Ascending aorta (tissue), 2 donors: ENCODE measurements around the gene MYO1C. TPM values are rescaled to one million over a fixed set of nuclear protein-coding genes. Genes with fewer than 3 reads are reported as not detected.

ENCODE experiments used
- DNase-seq, 2 donors: peaks; one replicate each; pipeline ENCODE4 v3.0.0-alpha.2; 2019; ENCODE audit warnings: low spot score in 2 of 2
- H3K27ac ChIP-seq, 2 donors: fragments of 200-600 bp; sonication (generic); one replicate each; pipeline ENCODE4 v1.5.1; 2016 to 2017; ENCODE audit warnings: mild to moderate bottlenecking in 1 of 2
- H3K27me3 ChIP-seq: fragments of 200-600 bp; sonication (generic); one replicate; pipeline ENCODE4 v1.5.1; 2017
- H3K36me3 ChIP-seq, 2 donors: fragments of 200-600 bp; sonication (generic); one replicate each; pipeline ENCODE4 v1.5.1; 2016
- H3K4me1 ChIP-seq, 2 donors: fragments of 200-600 bp; sonication (generic); one replicate each; pipeline ENCODE4 v1.5.1; 2016 to 2017; ENCODE audit warnings: mild to moderate bottlenecking in 1 of 2
- H3K4me3 ChIP-seq, 2 donors: fragments of 200-600 bp; sonication (generic); one replicate each; pipeline ENCODE4 v1.5.1; 2016 to 2017; ENCODE audit warnings: mild to moderate bottlenecking in 1 of 2
- H3K9me3 ChIP-seq, 2 donors: fragments of 200-600 bp; sonication (generic); one replicate each; pipeline ENCODE4 v1.5.1; 2016
- intact Hi-C: fragments of 100-400 bp; cut with DNase I; formaldehyde crosslinking; loops from one replicate; pipeline ENCODE4 v1.15.1; 2023
- total RNA-seq: library from RNA; depleted of rRNA; stranded (reverse); fragments of >200 nt; gene quantifications from one replicate; pipeline ENCODE4 v1.1.0, GENCODE V29; 2016
- TF ChIP-seq, protein P1 (sequence below), 3 experiments: fragments of 200-600 bp in 2 of 3; fragments of 450-650 bp in 1 of 3; sonication (generic) in 2 of 3; IDR thresholded peaks; one replicate each; pipeline ENCODE4 v1.5.1; 2016 to 2019; ENCODE audit warnings: antibody characterized with exemption in 3 of 3, mild to moderate bottlenecking in 1 of 3, moderate library complexity in 1 of 3

The MYO1C gene
- total RNA-seq, 1 donor from 2014 or later, result 251 TPM

DNA sequence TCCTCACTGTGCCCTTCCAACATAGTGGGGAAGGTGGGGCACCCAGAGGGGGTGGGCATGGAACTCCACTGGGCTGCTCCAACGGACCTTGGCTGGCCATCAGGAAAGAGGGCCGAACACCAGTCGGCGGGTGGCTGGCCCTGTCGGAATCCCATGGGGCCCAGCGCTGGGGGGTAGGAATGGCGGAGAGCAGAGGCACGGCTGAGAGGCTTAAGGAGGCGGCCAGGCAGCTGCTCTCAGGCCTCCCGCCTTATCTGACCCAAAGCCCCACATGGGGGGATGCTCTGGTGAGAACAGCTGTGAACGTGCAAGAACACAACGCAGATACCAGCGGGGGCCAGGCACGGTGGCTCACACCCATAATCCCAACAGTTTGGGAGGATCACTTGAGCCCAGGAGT, 4.4 kb upstream of the MYO1C start:
- Histone ChIP-seq H3K36me3 (peaks cover 15 to 50% of the 10 kb centered on the region in 2 donors), H3K27me3 (no peaks in the 10 kb centered on the region), H3K27ac (peak overlapping the region in 1 of 2 donors; percentile 95), H3K4me1 (peaks cover 27 to 45% of the 10 kb centered on the region in 2 donors), H3K4me3 (no peak overlapping the region), H3K9me3 (no peaks in the 10 kb centered on the region)
- TF ChIP-seq, protein P1, sequence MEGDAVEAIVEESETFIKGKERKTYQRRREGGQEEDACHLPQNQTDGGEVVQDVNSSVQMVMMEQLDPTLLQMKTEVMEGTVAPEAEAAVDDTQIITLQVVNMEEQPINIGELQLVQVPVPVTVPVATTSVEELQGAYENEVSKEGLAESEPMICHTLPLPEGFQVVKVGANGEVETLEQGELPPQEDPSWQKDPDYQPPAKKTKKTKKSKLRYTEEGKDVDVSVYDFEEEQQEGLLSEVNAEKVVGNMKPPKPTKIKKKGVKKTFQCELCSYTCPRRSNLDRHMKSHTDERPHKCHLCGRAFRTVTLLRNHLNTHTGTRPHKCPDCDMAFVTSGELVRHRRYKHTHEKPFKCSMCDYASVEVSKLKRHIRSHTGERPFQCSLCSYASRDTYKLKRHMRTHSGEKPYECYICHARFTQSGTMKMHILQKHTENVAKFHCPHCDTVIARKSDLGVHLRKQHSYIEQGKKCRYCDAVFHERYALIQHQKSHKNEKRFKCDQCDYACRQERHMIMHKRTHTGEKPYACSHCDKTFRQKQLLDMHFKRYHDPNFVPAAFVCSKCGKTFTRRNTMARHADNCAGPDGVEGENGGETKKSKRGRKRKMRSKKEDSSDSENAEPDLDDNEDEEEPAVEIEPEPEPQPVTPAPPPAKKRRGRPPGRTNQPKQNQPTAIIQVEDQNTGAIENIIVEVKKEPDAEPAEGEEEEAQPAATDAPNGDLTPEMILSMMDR (IDR thresholded peaks at IDR 0.05), result no peak
- intact Hi-C loops, result no loop called here
- DNase-seq, result no peak

DNA sequence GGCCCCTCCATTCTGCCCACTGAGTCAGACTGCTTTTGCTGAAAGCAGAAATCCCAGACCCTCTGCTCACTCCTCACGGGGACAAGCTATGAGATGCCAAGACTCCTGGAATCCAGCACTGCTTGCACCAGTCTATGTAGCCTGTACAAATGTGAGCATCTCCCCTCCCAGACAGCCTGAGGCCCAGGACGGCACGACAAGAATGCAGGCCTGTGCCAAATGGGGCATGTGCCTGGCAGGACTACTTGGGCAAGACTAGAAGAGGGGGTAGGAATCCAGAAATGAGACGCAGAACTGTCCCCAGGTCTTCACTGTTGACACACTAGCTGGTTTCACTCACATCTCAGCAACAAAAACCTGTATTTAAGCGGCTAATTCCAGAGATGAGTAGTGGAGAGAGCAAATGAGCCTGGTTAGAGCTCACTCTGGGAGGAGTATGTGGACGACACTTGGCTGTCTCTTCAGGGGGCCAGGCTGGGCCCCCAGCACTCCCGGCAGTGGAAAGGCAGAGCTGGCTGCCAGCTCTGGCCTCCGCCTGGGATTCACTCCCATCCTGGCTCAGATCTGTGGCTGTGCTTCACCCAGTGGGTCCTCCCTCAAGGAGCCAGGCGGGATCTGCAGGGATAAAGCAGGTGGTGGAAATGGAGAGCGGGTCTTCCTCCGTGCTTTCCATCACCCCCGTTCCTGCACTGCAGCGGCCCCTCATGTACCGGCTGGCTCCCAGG, 2.9 kb upstream of the MYO1C start:
- Histone ChIP-seq H3K4me3 (peak overlapping the region in 1 of 2 donors; percentile 10), H3K36me3 (peaks cover 15 to 42% of the 10 kb centered on the region in 2 donors), H3K27ac (peak overlapping the region; percentile 95 to 99), H3K9me3 (no peaks in the 10 kb centered on the region), H3K27me3 (no peaks in the 10 kb centered on the region), H3K4me1 (peaks cover 29 to 47% of the 10 kb centered on the region in 2 donors)
- intact Hi-C loops, result loop anchor here (1.0 kb wide), 1 partner anchor 21 kb away; the partner anchor contains the start of gene INPP5K
- peak in 1 of 2 donors; percentile 88 for DNase-seq
- TF ChIP-seq, protein P1 (IDR thresholded peaks at IDR 0.05), result no peak

DNA sequence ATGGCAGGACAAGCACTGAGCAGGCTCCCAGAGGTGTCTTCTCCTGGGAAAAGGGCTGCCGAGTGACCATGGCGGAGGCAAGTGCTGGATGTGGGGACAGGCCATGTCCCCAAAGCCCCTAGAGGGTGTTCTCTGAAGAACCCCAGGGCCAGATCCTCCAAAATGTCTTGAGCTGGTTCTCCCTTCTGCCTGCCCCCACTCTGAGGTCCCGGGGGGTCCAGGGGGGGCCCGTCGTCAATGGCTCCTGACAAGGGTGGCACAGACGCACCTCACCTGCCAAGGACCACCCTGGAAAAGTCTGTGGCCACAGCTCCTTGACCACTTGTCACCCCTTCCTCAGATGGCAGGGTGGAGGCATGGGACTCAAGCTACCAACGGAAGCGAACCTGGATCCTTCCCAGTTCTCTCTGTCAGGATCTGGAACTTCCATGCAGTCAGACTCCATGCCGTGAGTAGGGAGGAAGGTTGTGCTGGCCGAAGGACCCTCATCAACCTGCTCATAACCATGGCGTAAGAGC, 2.3 kb upstream of the MYO1C start:
- Histone ChIP-seq H3K4me1 (peaks cover 29 to 47% of the 10 kb centered on the region in 2 donors), H3K9me3 (no peaks in the 10 kb centered on the region), H3K27ac (peak overlapping the region; percentile 95 to 99), H3K4me3 (peak overlapping the region in 1 of 2 donors; percentile 10), H3K27me3 (no peaks in the 10 kb centered on the region), H3K36me3 (peaks cover 15 to 36% of the 10 kb centered on the region in 2 donors)
- DNase-seq, result no peak
- intact Hi-C loops, result loop anchor here (1.0 kb wide), 1 partner anchor 22 kb away; the partner anchor contains the start of gene INPP5K
- TF ChIP-seq, protein P1 (IDR thresholded peaks at IDR 0.05), result no peak

- Histone ChIP-seq H3K4me1 (peaks cover 29 to 50% of the 10 kb centered on the region in 2 donors), H3K36me3 (peaks cover 15 to 32% of the 10 kb centered on the region in 2 donors), H3K27ac (peak overlapping the region; percentile 95 to 99), H3K9me3 (no peaks in the 10 kb centered on the region), H3K4me3 (no peak overlapping the region), H3K27me3 (no peaks in the 10 kb centered on the region)
- TF ChIP-seq, protein P1 (IDR thresholded peaks at IDR 0.05), result no peak
- intact Hi-C loops, result no loop called here
- DNase-seq, result no peak
Observed at GRCh38 chr17:1494203-1494602, 1.7 kb upstream of the MYO1C start.

GRCh38 chr17:1493291-1493980, 950 bp upstream of the MYO1C start:
- intact Hi-C loops, result no loop called here
- Histone ChIP-seq H3K4me3 (no peak overlapping the region), H3K27me3 (no peaks in the 10 kb centered on the region), H3K4me1 (peaks cover 29 to 58% of the 10 kb centered on the region in 2 donors), H3K36me3 (peaks cover 15 to 26% of the 10 kb centered on the region in 2 donors), H3K27ac (peak overlapping the region; percentile 95 to 99), H3K9me3 (no peaks in the 10 kb centered on the region)
- DNase-seq, result no peak
- TF ChIP-seq, protein P1 (IDR thresholded peaks at IDR 0.05), result no peak
